PC-3 (cell line): ENCODE measurements around the gene SMYD3.
A peak's percentile ranks its signal among the peaks of the same experiment; 100 is the strongest.

Experiments
- EZH2 ChIP-seq: fragments of 300-600 bp; sonication (generic); IDR thresholded peaks from one replicate; pipeline ENCODE4 v1.6.1; 2017; ENCODE audit warnings: antibody characterized with exemption, mild to moderate bottlenecking, low read length; ENCODE audit not compliant: unreplicated experiment
- EZH2phosphoT487 ChIP-seq: fragments of 300-600 bp; sonication (generic); IDR thresholded peaks from 2 replicates; pipeline ENCODE4 v1.6.1; 2018; ENCODE audit warnings: mild to moderate bottlenecking, antibody characterized with exemption, low read length, borderline replicate concordance
- TF ChIP-seq, protein P1 (sequence below): fragments of 300-600 bp; sonication (generic); conservative IDR thresholded peaks from 2 replicates; pipeline ENCODE4 v1.5.1; 2017; ENCODE audit warnings: antibody characterized with exemption, low read depth, mild to moderate bottlenecking, low read length

GRCh38 chr1:246117066-246117791, 389.9 kb downstream of the SMYD3 start:
- TF ChIP-seq EZH2phosphoT487 (no peak), EZH2 (no peak)
- TF ChIP-seq, protein P1, sequence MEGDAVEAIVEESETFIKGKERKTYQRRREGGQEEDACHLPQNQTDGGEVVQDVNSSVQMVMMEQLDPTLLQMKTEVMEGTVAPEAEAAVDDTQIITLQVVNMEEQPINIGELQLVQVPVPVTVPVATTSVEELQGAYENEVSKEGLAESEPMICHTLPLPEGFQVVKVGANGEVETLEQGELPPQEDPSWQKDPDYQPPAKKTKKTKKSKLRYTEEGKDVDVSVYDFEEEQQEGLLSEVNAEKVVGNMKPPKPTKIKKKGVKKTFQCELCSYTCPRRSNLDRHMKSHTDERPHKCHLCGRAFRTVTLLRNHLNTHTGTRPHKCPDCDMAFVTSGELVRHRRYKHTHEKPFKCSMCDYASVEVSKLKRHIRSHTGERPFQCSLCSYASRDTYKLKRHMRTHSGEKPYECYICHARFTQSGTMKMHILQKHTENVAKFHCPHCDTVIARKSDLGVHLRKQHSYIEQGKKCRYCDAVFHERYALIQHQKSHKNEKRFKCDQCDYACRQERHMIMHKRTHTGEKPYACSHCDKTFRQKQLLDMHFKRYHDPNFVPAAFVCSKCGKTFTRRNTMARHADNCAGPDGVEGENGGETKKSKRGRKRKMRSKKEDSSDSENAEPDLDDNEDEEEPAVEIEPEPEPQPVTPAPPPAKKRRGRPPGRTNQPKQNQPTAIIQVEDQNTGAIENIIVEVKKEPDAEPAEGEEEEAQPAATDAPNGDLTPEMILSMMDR: peak; percentile 64
